H1 (cell line): ENCODE measurements around the gene GSTT2. TPM values are rescaled to one million over a fixed set of nuclear protein-coding genes. Genes with fewer than 3 reads are reported as not detected.

Source experiments
- CTCF ChIA-PET: fragments of 300-600 bp; sonication (Branson Sonifier 250); formaldehyde crosslinking; loops from one replicate; lab custom pipeline; 2021; ENCODE audit not compliant: partially characterized antibody; lab: Charles Lee
- POLR2A ChIA-PET: fragments of 300-600 bp; sonication (Branson Sonifier 250); formaldehyde crosslinking; loops from one replicate; lab custom pipeline; 2021; ENCODE audit warnings: inconsistent platforms; ENCODE audit not compliant: partially characterized antibody; lab: Charles Lee
- DNase-seq, 2 experiments: peaks; one replicate each; pipeline versions ENCODE4 v3.0.0 to v3.0.0-alpha.2; 2010 to 2022; ENCODE audit warnings: low spot score in 2 of 2, low read depth in 1 of 2, mixed read lengths in 1 of 2
- FAIRE-seq: peaks from 2 replicates; lab custom pipeline; 2011; peaks lifted over from hg19 to GRCh38; lab: Jason Lieb, UNC
- H2AFZ ChIP-seq: 2 replicates; pipeline ENCODE4 v1.8.1; 2012; ENCODE audit warnings: low read length, inconsistent platforms
- H2AK5ac ChIP-seq: 2 replicates; pipeline ENCODE4 v1.6.1; 2013; ENCODE audit warnings: low read depth, low read length
- H2BK120ac ChIP-seq: replicated peaks from 2 replicates; pipeline ENCODE3; 2013; ENCODE audit warnings: low read depth, low read length, inconsistent platforms
- H2BK12ac ChIP-seq: 2 replicates; pipeline ENCODE4 v1.6.1; 2013; ENCODE audit warnings: low read depth, low read length
- H2BK15ac ChIP-seq: 2 replicates; pipeline ENCODE4 v1.6.1; 2013; ENCODE audit warnings: low read length
- H2BK20ac ChIP-seq: 2 replicates; pipeline ENCODE4 v1.6.1; 2013; ENCODE audit warnings: low read length
- H2BK5ac ChIP-seq: 2 replicates; pipeline ENCODE4 v1.6.1; 2013; ENCODE audit warnings: low read depth, low read length
- H3K14ac ChIP-seq: 2 replicates; pipeline ENCODE4 v1.6.1; 2013; ENCODE audit warnings: inconsistent platforms; ENCODE audit not compliant: insufficient read length
- H3K18ac ChIP-seq: 2 replicates; pipeline ENCODE4 v1.6.1; 2013; ENCODE audit warnings: low read length; ENCODE audit errors: extremely low read depth
- H3K23ac ChIP-seq: 2 replicates; pipeline ENCODE4 v1.6.1; 2013; ENCODE audit warnings: inconsistent platforms; ENCODE audit not compliant: insufficient read length
- H3K23me2 ChIP-seq: 2 replicates; pipeline ENCODE4 v1.6.1; 2013; ENCODE audit warnings: low read depth, low read length
- H3K27ac ChIP-seq: 2 replicates; pipeline ENCODE4 v1.6.1; 2011; ENCODE audit warnings: low read depth, low read length, inconsistent platforms
- H3K27me3 ChIP-seq, 4 experiments: replicated peaks in 1 of 4; 1 replicate in 1 of 4; 2 replicates in 3 of 4; pipeline versions ENCODE4 v1.6.1 to v1.8.1; 2011 to 2013; ENCODE audit warnings: low read length in 3 of 4, mild to moderate bottlenecking in 3 of 4, inconsistent platforms in 2 of 4, mixed read lengths in 2 of 4, moderate library complexity in 1 of 4; ENCODE audit not compliant: control insufficient read depth in 3 of 4, insufficient read depth in 3 of 4; ENCODE audit errors: extremely low read depth in 1 of 4
- H3K36me3 ChIP-seq, 4 experiments: 2 replicates each; pipeline versions ENCODE4 v1.6.1 to v1.8.1; 2011 to 2013; ENCODE audit warnings: mild to moderate bottlenecking in 4 of 4, low read length in 3 of 4, moderate library complexity in 2 of 4, control low read depth in 1 of 4, inconsistent platforms in 1 of 4; ENCODE audit not compliant: insufficient read depth in 4 of 4, control insufficient read depth in 2 of 4
- H3K4ac ChIP-seq: replicated peaks from 2 replicates; pipeline ENCODE3; 2013; ENCODE audit warnings: low read length, low read depth, mixed read lengths, inconsistent platforms; ENCODE audit not compliant: insufficient read length
- H3K4me1 ChIP-seq, 4 experiments: replicated peaks in 1 of 4; 1 replicate in 1 of 4; 2 replicates in 3 of 4; pipeline versions ENCODE4 v1.6.1 to v1.8.1; 2011 to 2013; ENCODE audit warnings: low read length in 3 of 4, inconsistent platforms in 2 of 4, mixed read lengths in 1 of 4; ENCODE audit not compliant: insufficient read depth in 4 of 4, control insufficient read depth in 3 of 4
- H3K4me2 ChIP-seq, 2 experiments: 2 replicates each; pipeline versions ENCODE4 v1.6.1 to v1.8.1; 2011 to 2013; ENCODE audit warnings: low read depth in 2 of 2, low read length in 2 of 2, control low read depth in 1 of 2, inconsistent platforms in 1 of 2, mild to moderate bottlenecking in 1 of 2; ENCODE audit not compliant: insufficient read depth in 1 of 2
- H3K4me3 ChIP-seq, 4 experiments: fragments of 200-600, 300-600 bp in 1 of 4; sonication (generic), shearing (Covaris generic), sonication (Bioruptor Twin) in 1 of 4; 2 replicates each; pipeline versions ENCODE4 v1.5.1 to v1.8.1; 2011 to 2016; ENCODE audit warnings: low read length in 4 of 4, low read depth in 3 of 4, control low read depth in 2 of 4, inconsistent platforms in 2 of 4, mild to moderate bottlenecking in 2 of 4, mixed read lengths in 1 of 4, moderate library complexity in 1 of 4; ENCODE audit not compliant: insufficient read depth in 2 of 4; ENCODE audit errors: extremely low read depth in 1 of 4
- H3K56ac ChIP-seq: replicated peaks from 2 replicates; pipeline ENCODE3; 2013; ENCODE audit warnings: low read depth, mild to moderate bottlenecking, mixed read lengths, low read length, inconsistent platforms; ENCODE audit not compliant: insufficient read length
- H3K79me1 ChIP-seq: 2 replicates; pipeline ENCODE4 v1.6.1; 2013; ENCODE audit warnings: low read depth, low read length, control low read depth
- H3K79me2 ChIP-seq, 2 experiments: 2 replicates each; pipeline versions ENCODE4 v1.6.1 to v1.8.1; 2012 to 2013; ENCODE audit warnings: low read length in 2 of 2, mild to moderate bottlenecking in 2 of 2, inconsistent platforms in 1 of 2; ENCODE audit not compliant: insufficient read depth in 2 of 2, control insufficient read depth in 1 of 2
- H3K9ac ChIP-seq, 4 experiments: replicated peaks in 1 of 4; 1 replicate in 1 of 4; 2 replicates in 3 of 4; pipeline versions ENCODE4 v1.6.1 to v1.8.1; 2011 to 2013; ENCODE audit warnings: low read depth in 3 of 4, low read length in 3 of 4, control low read depth in 2 of 4, mild to moderate bottlenecking in 2 of 4, moderate library complexity in 2 of 4, inconsistent platforms in 1 of 4; ENCODE audit errors: extremely low read depth in 1 of 4
- H3K9me3 ChIP-seq, 2 experiments: 2 replicates each; pipeline versions ENCODE4 v1.6.1 to v1.8.1; 2012 to 2013; ENCODE audit warnings: mild to moderate bottlenecking in 2 of 2, moderate library complexity in 2 of 2, control low read depth in 1 of 2, inconsistent platforms in 1 of 2, low read depth in 1 of 2, low read length in 1 of 2, mixed read lengths in 1 of 2; ENCODE audit not compliant: insufficient read depth in 2 of 2
- H4K20me1 ChIP-seq, 2 experiments: replicated peaks in 1 of 2; 2 replicates each; pipeline versions ENCODE3 to v1.8.1; 2011 to 2013; ENCODE audit warnings: inconsistent platforms in 2 of 2, low read length in 2 of 2, mild to moderate bottlenecking in 1 of 2; ENCODE audit not compliant: insufficient read depth in 2 of 2, control insufficient read depth in 1 of 2
- H4K5ac ChIP-seq: 2 replicates; pipeline ENCODE4 v1.6.1; 2013; ENCODE audit warnings: low read length, low read depth, mixed read lengths, inconsistent platforms; ENCODE audit not compliant: insufficient read length
- H4K8ac ChIP-seq: 2 replicates; pipeline ENCODE4 v1.8.0; 2013; ENCODE audit warnings: mild to moderate bottlenecking, moderate library complexity, low read length, inconsistent platforms; ENCODE audit not compliant: insufficient read depth; ENCODE audit errors: extremely low read depth
- H4K91ac ChIP-seq: replicated peaks from 2 replicates; pipeline ENCODE3; 2013; ENCODE audit warnings: low read length, mixed read lengths, inconsistent platforms; ENCODE audit not compliant: insufficient read length
- POLR2A ChIP-seq, 2 experiments: IDR thresholded peaks; 1 replicate in 1 of 2; 2 replicates in 1 of 2; pipeline ENCODE4 v1.6.1; 2011; ENCODE audit warnings: low read depth in 2 of 2, low read length in 2 of 2, mild to moderate bottlenecking in 2 of 2; ENCODE audit errors: control extremely low read depth in 1 of 2
- POLR2AphosphoS5 ChIP-seq: IDR thresholded peaks from 2 replicates; pipeline ENCODE4 v1.6.1; 2011; ENCODE audit warnings: low read depth, low read length
- SIRT6 ChIP-seq: IDR thresholded peaks from one replicate; pipeline ENCODE4 v1.7.1; 2012; ENCODE audit warnings: low read length, inconsistent platforms
- TAF7 ChIP-seq: optimal IDR thresholded peaks from 2 replicates; pipeline ENCODE3; 2011; ENCODE audit warnings: low read depth, mild to moderate bottlenecking, inconsistent platforms, low read length, moderate library complexity, borderline replicate concordance
- TEAD4 ChIP-seq: IDR thresholded peaks from 2 replicates; pipeline ENCODE4 v1.6.1; 2012; ENCODE audit warnings: low read depth, low read length, inconsistent platforms, mixed read lengths
- WGBS, 2 experiments: shearing (Covaris generic) in 1 of 2; methylation state at CpG; one replicate each; pipeline versions ENCODE4 v1.1.6 to v1.1.7; 2013 to 2015; ENCODE audit warnings: low lambda C conversion rate in 2 of 2, mixed read lengths in 2 of 2, inconsistent platforms in 1 of 2, low coverage in 1 of 2, missing lambda C conversion rate in 1 of 2; ENCODE audit not compliant: insufficient replicate concordance in 2 of 2, insufficient coverage in 1 of 2, insufficient read length in 1 of 2; ENCODE audit errors: extremely low coverage in 1 of 2, missing lambda C conversion rate in 1 of 2; 5-methylcytosine and 5-hydroxymethylcytosine counted together
- polyA plus RNA-seq, 7 experiments: library from polyadenylated mRNA; depleted of rRNA in 3 of 7; stranded (reverse) in 5 of 7; unstranded in 2 of 7; fragments of >200 nt in 5 of 7; fragments of 200-250 nt in 2 of 7; gene quantifications; 1 replicate in 5 of 7; 2 replicates in 1 of 7; 4 replicates in 1 of 7; pipeline versions ENCODE4 v1.2.1 to v1.2.3, GENCODE V29; 2011 to 2013; ENCODE audit warnings: missing spikeins in 2 of 7, mixed read lengths in 2 of 7
- total RNA-seq: library from RNA; stranded (reverse); fragmentation: NEBNext Ultra II Directional; extraction: Animal tissue kit (Norgen Biotek cat#: 25700); gene quantifications from 2 replicates; pipeline ENCODE4 v1.2.1, GENCODE V29; 2021

GSTT2 gene
- total and polyA plus RNA-seq, 2 of the 8 experiments (the other 6 are each of a cell fraction or from before 2014, with no cell fraction given) = 1.1 to 1.5 TPM

- Histone ChIP-seq H2BK120ac (no peak overlapping the region), H3K9me3 (no peaks in the 10 kb centered on the region), H3K36me3 (peaks cover 5 to 26% (median 17%) of the 10 kb centered on the region in 4 experiments; a peak in 7 of 8 replicates), H3K23me2 (peaks cover 6% of the 10 kb centered on the region; the same call in 1 of the 2 replicates), H3K4ac (no peak overlapping the region), H3K56ac (no peak overlapping the region), H2BK20ac (no peak overlapping the region), H4K91ac (no peak overlapping the region), H3K18ac (no peak overlapping the region), H3K79me1 (peaks cover 6% of the 10 kb centered on the region; the same call in 1 of the 2 replicates), H4K5ac (no peak overlapping the region), H3K4me1 (no peaks in the 10 kb centered on the region), H2BK5ac (no peak overlapping the region), H3K27ac (no peak overlapping the region), H3K4me3 (no peak overlapping the region), H2BK12ac (no peak overlapping the region), H2BK15ac (no peak overlapping the region), H3K27me3 (no peaks in the 10 kb centered on the region), H4K20me1 (peaks cover 9 to 18% of the 10 kb centered on the region in 2 experiments), H2AFZ (no peak overlapping the region), H4K8ac (no peak overlapping the region), H3K79me2 (peaks cover 0 to 11% of the 10 kb centered on the region in 2 experiments; a peak in 1 of 4 replicates), H3K14ac (no peak overlapping the region), H3K4me2 (no peak overlapping the region; a peak in 1 of 4 replicates), H3K9ac (no peak overlapping the region; a peak in 1 of 7 replicates), H2AK5ac (no peak overlapping the region), H3K23ac (no peak overlapping the region)
- TF ChIP-seq POLR2A (IDR thresholded peaks at IDR 0.05; ENCODE audit: control extremely low read depth in 1 of 2, low read depth in 2 of 2, low read length in 2 of 2) (peak; percentile 45 to 47; a peak in 2 of 3 replicates), POLR2AphosphoS5 (peak; percentile 69), TAF7 (no peak), TEAD4 (no peak), SIRT6 (no peak)
- peak in 1 of 2 experiments; percentile 36 for DNase-seq
- FAIRE-seq = no peak
- CTCF ChIA-PET = interaction anchor here (1.2 to 1.5 kb wide), 2 partner anchors 41 to 42 kb away, joined by 3 read pairs; no protein-coding TSS in a partner anchor
- POLR2A ChIA-PET = interaction anchor here (0.7 to 1.8 kb wide), 9 partner anchors 33 to 206 kb away, joined by 3 to 11 read pairs (median 3); partner anchors contain the start of gene SLC2A11
- 90% methylated on average over 5 of the region's 6 CpGs; no CpG with 5 or more reads in 1 of the 2 experiments for WGBS, 2 experiments
Observed at GRCh38 chr22:23970816-23971486, 9.0 kb upstream of the GSTT2 start.
